ENCODE results near the gene PKD1.
A peak's percentile ranks its signal among the peaks of the same experiment; 100 is the strongest.
"Not testable (repeated sequence)": the region's sequence is repeated elsewhere in the genome, so short reads cannot be mapped to it uniquely, and the experiment has no call there.

PKD1 gene

GRCh38 chr16:2109872-2110271, 25.8 kb downstream of the PKD1 start:
- not testable (repeated sequence) for H3K4me3 ChIP-seq (ENCODE audit: low read depth, low read length)

DNA sequence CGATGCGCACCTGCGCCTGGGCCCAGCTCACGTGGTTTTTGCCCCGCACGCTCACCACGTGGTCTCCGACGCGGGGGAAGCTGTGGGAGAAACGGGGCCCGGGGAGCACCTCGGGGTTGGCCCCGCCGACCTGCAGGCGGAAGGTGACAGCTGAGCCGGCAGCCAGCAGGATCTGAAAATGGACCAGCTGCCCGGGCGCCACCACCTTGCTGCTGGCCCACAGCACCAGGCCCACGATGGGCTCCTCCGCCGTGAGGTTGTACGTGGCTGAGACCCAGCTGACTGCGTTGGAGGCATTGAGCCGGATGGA, 26.5 kb downstream of the PKD1 start:
- H3K4me3 ChIP-seq (ENCODE audit: low read depth, low read length): not testable (repeated sequence)

- H3K4me3 ChIP-seq (ENCODE audit: low read depth, low read length): not testable (repeated sequence)
Measured at GRCh38 chr16:2108446-2109270, 27.0 kb downstream of the PKD1 start.

GRCh38 chr16:2107791-2108125, 27.9 kb downstream of the PKD1 start:
- H3K4me3 ChIP-seq (ENCODE audit: low read depth, low read length): not testable (repeated sequence)

DNA sequence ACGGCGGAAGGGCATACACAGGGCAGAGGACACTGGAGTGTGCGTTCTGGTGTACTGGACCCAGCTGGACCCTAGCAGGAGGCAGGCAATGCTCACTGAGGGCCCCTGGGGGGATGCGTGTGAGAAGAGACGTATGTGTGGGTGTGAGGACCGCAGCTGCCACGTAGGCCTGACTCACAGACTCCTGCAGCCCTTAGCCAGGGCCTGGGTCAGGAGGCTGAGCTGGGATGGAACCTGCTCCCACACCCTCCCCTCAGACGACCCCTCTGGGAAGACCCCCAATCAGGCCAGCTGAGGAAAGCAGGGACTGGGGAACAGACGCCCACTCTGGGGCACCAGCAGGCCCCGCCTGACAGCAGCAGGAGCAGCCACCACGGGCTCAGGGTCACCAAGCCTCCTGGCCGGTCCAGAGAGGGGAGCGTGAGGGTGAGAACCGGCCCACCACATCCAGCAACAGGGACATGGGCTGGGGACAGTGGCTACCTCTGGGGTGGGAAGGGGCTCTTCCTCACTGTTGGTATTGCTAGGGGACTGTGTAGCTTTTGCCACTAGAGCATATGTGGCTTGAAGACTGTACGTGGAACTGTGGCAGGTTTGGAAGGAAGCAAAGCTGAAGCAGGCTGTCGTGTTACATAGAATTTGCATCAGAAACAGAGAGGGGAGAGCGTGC, 28.4 kb downstream of the PKD1 start:
- not testable (repeated sequence) for H3K4me3 ChIP-seq (ENCODE audit: low read depth, low read length)

GRCh38 chr16:2106211-2106610, 29.5 kb downstream of the PKD1 start:
- H3K4me3 ChIP-seq (ENCODE audit: low read depth, low read length): not testable (repeated sequence)

GRCh38 chr16:2105769-2106168, 29.9 kb downstream of the PKD1 start:
- not testable (repeated sequence) for H3K4me3 ChIP-seq (ENCODE audit: low read depth, low read length)

GRCh38 chr16:2105291-2105690, 30.4 kb downstream of the PKD1 start:
- not testable (repeated sequence) for H3K4me3 ChIP-seq (ENCODE audit: low read depth, low read length)

- not testable (repeated sequence) for H3K4me3 ChIP-seq (ENCODE audit: low read depth, low read length)
Measured at GRCh38 chr16:2104464-2104863, 31.2 kb downstream of the PKD1 start.

DNA sequence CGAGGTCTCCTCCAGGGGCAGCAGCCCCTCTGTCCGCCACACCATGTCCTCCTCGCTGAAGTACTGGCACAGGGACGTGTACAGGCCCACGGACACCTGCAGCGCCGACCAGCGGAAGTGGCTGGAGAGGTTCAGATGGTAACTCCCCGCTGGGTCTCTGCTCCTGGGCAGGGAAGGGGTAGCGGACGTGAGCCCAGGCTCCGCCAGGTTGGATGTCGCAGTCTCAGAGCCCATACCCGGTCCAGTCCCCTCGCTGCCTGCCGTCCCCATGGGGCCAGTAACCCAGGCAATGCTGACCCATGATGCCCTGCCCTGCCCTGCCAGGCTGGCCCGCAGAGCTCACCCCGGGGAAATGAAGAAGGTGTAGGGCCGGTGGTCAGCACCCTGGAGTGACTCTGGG, 33.2 kb downstream of the PKD1 start:
- H3K4me3 ChIP-seq (ENCODE audit: low read depth, low read length): no peak overlapping the region

- H3K4me3 ChIP-seq (ENCODE audit: low read depth, low read length): not testable (repeated sequence)
Measured at GRCh38 chr16:2101581-2101980, 34.1 kb downstream of the PKD1 start.

DNA sequence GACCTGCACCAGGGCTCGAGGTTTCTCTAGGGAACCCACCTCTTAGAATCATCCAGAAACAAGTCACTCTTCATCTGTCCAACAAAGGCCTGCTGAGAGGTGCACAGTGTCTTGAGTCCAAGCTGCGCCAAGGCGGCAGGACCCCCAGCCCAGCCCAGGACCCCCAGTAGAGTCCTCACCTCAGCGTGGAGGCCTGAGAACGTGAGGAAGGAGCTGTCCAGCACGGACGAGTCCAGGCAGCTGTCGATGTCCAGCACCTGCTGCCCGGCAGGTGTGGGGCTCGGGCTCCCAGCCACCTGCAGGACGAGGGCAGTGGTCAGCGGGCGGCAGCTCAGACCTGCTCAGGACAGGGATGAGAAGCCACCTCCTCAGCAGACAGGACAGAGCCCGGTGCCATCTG, 38.0 kb downstream of the PKD1 start:
- not testable (repeated sequence) for H3K4me3 ChIP-seq (ENCODE audit: low read depth, low read length)

GRCh38 chr16:2096853-2097595, 38.7 kb downstream of the PKD1 start:
- no peak overlapping the region for H3K4me3 ChIP-seq (ENCODE audit: low read depth, low read length)

- no peak overlapping the region for H3K4me3 ChIP-seq (ENCODE audit: low read depth, low read length)
Measured at GRCh38 chr16:2095918-2096582, 39.6 kb downstream of the PKD1 start.

- no peak overlapping the region for H3K4me3 ChIP-seq (ENCODE audit: low read depth, low read length)
Measured at GRCh38 chr16:2095315-2095853, 40.3 kb downstream of the PKD1 start.

GRCh38 chr16:2093793-2094192, 41.9 kb downstream of the PKD1 start:
- H3K4me3 ChIP-seq (ENCODE audit: low read depth, low read length): no peak overlapping the region

DNA sequence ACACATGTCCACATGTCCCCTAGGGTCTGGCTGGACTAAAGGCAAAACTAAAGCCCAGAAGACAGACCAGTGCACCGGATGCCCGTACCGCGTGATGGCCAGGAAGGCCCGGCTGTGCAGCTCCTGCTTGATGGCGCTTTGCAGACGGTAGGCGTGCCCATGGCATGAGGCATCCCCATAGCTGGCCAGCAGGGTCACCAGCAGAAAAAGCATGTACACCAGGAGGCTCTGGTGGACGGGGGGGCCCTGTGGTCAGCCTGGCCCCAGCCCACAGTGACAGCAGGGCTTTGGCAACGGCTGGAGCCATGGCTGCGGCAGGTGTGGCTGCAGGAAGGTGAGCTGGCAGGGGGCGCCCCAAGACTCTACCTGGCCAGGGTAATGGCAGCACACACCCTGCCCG, 42.8 kb downstream of the PKD1 start:
- no peak overlapping the region for H3K4me3 ChIP-seq (ENCODE audit: low read depth, low read length)

- no peak overlapping the region for H3K4me3 ChIP-seq (ENCODE audit: low read depth, low read length)
Measured at GRCh38 chr16:2092256-2092620, 43.5 kb downstream of the PKD1 start.

GRCh38 chr16:2091547-2092255, 44.0 kb downstream of the PKD1 start:
- H3K4me3 ChIP-seq (ENCODE audit: low read depth, low read length): peak overlapping the region; percentile 30

- H3K4me3 ChIP-seq (ENCODE audit: low read depth, low read length): peak overlapping the region; percentile 30
Measured at GRCh38 chr16:2090777-2091546, 44.7 kb downstream of the PKD1 start.
